NB4 (cell line): ENCODE results near the gene NR6A1.

Experiments
- CTCF ChIP-seq: IDR thresholded peaks from one replicate; pipeline ENCODE4 v1.5.1; 2012; ENCODE audit warnings: low read depth, low read length
- MAX ChIP-seq: IDR thresholded peaks from 2 replicates; pipeline ENCODE4 v1.6.1; 2011; ENCODE audit warnings: low read depth, low read length
- MYC ChIP-seq: IDR thresholded peaks from 2 replicates; pipeline ENCODE4 v1.6.1; 2011; ENCODE audit warnings: low read depth, low read length
- POLR2A ChIP-seq: IDR thresholded peaks from 2 replicates; pipeline ENCODE4 v1.6.1; 2011; ENCODE audit warnings: mild to moderate bottlenecking; ENCODE audit not compliant: insufficient read length; ENCODE audit errors: extremely low read depth

- TF ChIP-seq CTCF (no peak), MAX (no peak), POLR2A (no peak), MYC (no peak)
Measured at GRCh38 chr9:124674651-124675050, 96.5 kb downstream of the NR6A1 start.
